Stimulated activated CD4-positive, alpha-beta T cell treated with anti-CD3 and anti-CD28 coated beads, TNF-alpha, amount 100 ng/mL, for 48 hours (primary cell): ENCODE measurements around the gene METTL23.
A peak's percentile ranks its signal among the peaks of the same experiment; 100 is the strongest.

Experiments used
- DNase-seq, 3 donors: peaks; one replicate each; pipeline ENCODE4 v3.0.0-alpha.2; 2020; ENCODE audit warnings: low read depth in 3 of 3

Gene METTL23, protein sequence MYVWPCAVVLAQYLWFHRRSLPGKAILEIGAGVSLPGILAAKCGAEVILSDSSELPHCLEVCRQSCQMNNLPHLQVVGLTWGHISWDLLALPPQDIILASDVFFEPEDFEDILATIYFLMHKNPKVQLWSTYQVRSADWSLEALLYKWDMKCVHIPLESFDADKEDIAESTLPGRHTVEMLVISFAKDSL

GRCh38 chr17:76726776-76727718 is at the start of gene METTL23:
Gene METTL23 (plus strand): TSS chr17:76726839. CDS start chr17:76729711, 2,872 bp downstream.
- peak in 2 of 3 donors; percentile 68 to 76 for DNase-seq

DNA sequence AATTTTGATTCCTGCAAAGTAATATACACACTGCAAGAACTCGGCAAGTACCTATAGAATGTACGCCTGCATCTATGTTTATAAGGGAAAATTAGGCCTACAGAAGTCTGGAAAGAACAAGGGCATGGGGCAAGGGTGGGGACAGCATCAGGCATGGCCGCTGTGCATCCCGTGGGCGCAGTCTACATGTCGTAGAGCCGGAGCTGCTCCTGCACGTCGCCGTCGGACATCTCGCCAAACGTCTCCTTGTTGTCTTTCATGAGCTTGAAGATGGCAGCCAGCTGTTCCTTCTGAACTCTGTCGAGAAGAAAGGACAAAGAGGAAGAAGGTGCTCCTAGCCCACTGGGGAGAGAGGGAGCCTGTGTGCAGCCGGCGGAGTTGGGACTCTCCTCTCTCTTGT is 49.2 kb upstream of the METTL23 start:
- no peak for DNase-seq

DNA sequence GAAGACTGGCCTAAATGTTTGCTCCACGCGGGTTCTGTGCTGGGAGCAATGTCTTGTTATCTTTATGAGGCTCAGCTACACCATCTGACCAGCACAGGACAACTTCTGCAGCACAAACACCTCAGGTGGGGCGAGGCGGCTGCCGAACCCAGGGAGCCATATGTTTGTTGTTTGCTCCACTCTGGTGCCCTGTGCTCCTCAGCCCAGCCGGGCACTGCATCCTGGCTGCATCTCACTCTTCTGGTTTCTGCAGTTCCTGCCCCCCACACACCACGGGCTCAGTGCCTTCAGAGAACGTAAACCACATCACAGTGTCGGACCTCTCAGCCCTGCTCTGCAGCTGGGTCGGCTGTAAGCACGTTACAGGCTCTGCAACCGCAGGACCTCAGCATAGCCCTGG is 48.3 kb upstream of the METTL23 start:
- DNase-seq: no peak

DNA sequence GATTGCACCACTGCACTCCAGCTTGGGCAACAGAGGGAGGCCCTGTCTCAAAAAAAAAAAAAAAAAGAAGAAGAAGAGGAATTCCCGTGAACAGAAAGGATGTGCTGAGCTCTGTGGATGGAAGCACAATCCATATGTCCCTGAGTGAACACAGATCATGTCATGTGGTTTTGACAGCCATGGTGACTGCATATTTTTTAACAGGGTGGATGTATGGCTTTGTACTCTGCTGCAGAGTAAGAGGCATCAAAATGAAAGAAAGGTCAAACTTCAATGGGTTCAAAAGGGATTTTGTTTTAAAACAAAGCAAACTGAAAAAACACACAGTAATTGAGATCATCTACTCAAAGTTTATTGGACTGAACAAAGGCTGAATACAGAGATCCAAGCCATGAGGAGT is 47.4 kb upstream of the METTL23 start:
- DNase-seq: no peak

DNA sequence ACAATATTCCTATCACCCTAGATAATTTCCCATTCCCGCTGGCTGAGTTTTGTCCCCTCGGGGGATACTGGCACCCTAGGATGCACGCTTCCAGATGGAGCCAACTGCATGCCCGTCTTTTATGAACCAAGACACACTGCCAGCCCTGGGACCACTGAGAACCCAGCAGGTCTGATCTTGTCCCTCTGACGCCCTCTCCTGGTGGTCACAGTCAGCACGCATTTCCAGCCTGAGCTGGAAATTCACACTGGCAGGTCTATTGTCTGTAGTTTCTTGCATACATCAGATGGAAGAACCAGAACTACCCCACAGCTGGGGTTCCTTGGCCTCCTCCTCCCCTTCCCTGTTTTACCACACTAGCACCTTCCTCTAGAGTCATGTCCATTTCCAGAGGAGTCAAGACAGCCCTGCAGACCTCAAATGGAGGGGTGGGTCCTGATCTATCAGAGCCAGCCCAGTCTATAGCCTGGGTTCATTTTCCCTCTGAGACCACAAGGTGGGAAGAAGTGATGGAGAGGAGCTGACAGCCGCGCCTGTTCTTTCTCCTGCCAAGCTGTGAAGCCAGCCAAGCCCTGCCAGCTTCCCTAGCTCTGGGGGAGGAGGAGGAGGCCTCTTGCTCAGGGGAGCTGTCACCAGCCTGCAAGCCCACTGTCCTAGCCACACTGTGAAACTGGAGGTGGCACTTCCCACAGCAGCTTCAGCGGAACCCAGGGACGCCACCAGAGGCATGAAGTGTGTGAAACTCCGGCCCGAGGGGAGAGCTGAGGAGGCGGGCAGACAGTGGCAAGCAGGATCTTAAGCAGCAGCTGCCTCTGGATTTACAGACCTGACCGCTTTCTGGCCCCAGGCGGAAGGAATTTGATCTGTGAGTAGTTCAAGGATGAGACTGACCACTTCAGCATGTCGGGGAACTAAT is 45.2 kb upstream of the METTL23 start:
- DNase-seq: peak; percentile 38 to 66 (median 43)

GRCh38 chr17:76682296-76682695 is 44.3 kb upstream of the METTL23 start:
- DNase-seq: no peak

DNA sequence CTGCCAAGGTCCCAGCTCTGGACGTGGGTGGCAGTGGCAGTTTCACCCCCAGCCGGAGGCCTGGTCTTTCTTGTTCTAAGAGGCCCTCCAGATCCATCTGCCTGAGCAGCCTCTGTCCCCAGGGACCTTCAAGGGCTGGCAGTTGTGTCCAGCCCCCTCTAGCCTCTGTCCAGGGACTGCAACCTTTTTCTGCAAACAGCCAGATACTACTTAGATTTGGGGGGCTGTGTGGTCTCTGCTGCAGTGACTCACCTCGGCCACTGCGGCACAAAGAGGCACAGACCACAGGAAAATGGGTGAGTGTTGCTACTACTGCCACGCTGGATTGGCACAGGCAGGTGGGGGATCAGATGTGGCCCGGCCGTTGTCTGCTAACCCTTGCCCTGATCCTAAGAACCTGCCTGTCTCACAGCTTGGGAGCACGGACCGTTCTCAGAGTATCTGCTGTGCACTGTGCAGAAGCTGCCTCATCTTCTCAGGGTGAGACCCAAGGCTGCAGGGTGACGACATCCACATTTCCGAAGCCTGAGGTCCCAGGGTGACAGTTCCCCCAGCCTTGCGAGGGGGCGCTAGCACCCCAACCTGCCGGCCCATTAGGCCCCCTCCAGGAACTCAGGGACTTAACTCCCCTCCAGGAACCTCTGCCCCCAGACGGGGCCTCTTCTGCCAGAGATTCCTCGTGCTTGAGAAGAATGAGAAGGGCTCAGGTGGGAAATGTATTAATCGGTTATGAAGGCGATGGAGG is 43.5 kb upstream of the METTL23 start:
- DNase-seq: no peak

- no peak for DNase-seq
Measured at GRCh38 chr17:76683921-76684745, 42.5 kb upstream of the METTL23 start.

- DNase-seq: no peak
Measured at GRCh38 chr17:76684756-76685155, 41.9 kb upstream of the METTL23 start.

DNA sequence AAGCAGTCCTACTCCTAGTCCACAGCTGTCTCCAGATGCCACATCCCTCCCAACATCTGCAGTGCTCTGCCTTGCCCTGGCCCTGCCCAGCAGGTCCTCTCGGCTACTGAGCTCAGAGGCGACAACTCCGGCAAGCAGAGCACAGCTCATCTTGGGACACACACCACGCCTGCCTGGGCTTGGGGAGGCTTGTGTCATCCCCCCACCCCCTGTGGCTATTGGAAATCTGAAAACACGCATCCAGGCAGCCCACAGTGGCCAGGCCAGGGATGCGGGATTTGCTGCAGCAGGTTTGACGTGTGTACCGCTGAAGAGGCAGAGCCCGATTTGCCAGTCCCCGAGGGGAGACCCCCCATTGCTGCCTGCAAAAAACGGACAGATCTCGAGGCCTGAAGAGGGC is 41.3 kb upstream of the METTL23 start:
- DNase-seq: no peak

DNA sequence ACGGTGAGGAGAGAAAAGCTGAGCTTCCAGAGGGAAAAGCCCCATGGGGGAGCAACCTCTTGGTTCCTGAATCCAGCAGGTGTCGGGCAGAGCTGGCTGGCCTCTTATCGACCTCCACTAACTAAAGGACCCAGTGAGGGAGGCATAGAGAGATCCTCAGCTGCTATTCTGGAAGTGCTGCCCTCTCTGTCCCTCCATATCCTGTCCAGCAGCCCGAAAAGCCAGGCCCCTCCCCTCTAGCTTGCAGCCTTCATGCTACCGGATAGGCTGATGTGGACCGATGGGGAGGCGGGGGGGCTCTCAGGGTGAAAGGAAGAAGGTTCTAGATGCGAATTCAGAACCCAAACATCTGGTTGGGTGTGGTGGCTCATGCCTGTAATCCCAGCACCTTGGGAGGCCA is 40.8 kb upstream of the METTL23 start:
- DNase-seq: no peak

DNA sequence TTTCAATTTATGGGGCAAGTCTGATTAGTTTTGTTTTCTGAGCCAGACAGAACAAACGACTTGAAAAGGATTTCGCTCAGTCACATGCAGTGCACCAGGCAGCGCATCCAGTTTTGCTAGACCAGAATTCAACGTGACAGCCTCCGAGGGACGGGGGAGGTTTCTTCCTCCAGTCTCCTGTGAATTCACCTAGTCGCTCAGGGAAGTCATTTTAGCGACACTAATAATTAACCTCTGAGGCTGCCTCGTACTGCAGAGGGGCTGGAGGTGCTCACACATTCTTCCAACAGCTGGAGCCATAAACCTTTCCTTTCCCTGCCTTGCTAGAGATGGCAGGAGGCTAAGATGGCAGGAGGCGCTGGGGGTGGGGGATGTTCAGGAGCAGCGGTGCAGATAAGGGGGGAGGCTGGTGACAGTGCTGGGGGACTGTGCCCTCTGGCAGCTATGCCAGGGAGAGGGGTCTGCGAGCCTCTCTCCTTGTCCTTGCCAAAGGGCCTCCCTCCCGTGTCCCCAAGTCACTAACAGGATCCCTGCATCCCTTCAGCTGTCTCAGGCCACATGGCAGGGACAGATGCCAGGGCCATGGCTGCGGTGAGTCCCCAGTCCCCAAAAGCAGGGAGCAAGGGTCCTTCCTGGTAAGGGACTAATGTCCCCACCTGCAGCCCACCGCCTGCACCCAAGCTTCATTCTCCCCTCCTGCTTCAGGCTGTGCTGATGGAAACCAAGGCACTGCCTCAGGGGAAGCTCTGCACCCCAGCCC is 39.9 kb upstream of the METTL23 start:
- no peak for DNase-seq

DNA sequence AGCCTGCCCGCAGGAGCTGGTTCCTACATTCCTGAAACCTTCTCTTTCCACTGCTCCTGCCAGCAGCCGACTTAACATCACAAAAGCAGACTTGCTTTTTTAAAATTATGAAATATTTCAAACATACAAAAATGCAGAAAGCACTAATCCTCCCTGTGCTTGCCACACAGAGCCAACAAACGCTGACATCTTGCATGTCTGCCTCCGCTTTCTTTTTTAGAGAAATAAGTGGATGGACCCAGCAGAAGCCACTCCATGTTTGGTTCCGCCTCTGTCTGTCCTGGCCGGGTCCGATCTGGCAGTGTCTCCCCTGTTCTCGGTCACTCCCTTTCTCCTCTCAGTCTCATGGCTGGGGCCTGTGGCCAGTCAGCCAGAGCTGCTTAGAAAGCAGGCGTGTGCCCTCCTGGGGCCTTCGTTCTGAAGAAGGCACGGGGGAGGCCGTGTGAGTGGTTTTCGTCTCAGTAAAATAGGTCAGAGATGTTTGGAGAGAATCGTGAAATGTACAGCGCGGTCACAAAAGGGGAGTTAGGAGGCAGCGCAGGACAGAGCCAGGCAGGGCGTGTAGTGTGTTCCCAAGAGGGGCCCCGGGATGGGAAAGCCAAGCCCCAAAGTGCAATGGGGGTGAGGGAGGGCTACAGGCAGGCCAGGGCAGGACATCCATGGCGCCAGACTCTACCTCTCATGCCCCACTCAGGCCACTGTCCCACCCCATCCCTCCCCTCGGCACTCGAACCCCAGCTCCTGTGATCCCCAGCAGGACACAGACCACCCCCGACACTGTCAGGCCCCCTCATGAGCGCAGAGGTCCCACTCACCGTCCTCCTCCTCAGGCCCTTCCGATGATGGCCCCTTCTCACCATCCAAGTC is 39.1 kb upstream of the METTL23 start:
- DNase-seq: no peak

DNA sequence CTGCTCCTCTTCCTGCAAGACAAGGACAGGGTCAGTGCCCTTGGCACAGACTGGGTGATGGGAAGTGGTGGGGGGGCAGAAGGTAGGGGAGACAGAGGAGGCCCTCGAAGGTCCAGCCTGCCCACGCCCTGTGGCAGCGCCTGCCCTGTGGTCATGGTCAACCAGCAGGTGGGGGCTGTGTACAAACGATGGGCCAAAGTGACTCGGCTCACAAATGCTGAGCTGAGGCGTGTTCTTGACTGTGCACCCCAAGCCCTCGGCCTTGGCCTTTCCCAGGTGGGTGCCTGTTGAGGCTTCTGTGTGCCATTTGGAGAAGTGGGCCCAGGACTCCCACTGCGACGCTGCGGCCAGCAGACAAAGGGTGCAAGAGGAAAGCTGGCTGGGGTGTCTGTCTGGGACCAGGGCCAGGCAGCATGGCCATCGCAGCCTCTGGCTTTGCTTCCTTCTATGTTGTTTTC is 38.4 kb upstream of the METTL23 start:
- DNase-seq: no peak

GRCh38 chr17:76689859-76690258 is 36.8 kb upstream of the METTL23 start:
- no peak for DNase-seq

DNA sequence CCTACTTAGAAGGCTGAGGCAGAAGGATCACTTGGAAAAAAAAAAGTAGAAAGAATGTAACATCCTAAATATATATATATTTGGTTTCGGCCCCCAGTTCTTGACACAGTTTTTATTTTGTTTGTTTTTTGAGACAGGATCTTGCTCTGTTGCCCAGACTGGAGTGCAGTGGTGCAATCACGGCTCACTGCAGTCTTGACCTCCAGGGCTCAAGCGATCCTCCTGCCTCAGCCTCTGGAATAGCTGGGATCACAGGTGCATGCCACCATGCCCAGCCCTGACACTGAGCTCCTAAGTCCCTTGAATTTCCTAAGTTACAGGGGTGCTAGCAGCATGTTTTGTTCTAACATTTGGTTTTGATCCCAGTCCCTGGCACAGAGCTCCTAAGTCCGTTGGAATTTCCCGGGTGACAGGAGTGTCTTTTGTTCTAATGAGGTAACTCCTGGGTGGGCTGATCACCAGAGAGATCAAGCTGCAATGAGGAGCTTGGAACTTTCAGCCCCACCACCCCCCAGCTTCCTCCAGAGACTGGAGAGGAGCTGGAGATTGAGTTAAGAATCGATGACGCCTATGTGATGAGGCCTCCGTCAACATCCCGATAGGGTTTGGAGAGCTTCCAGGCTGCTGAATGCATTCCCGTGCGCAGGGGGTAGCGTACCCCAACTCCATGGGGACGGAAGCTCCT is 35.9 kb upstream of the METTL23 start:
- no peak for DNase-seq

- no peak for DNase-seq
Measured at GRCh38 chr17:76691379-76692191, 35.1 kb upstream of the METTL23 start.
